HUES48 (cell line): ENCODE data around the gene CARS2.
"Not testable (repeated sequence)": the region's sequence is repeated elsewhere in the genome, so short reads cannot be mapped to it uniquely, and the experiment has no call there.

Experiments
- H3K27ac ChIP-seq: one replicate; pipeline ENCODE4 v1.7.0; 2013; ENCODE audit warnings: low read depth, low read length, inconsistent platforms
- H3K27me3 ChIP-seq: 2 replicates; pipeline ENCODE4 v1.6.1; 2013; ENCODE audit warnings: mild to moderate bottlenecking, low read length; ENCODE audit not compliant: control insufficient read depth, insufficient read depth
- H3K36me3 ChIP-seq: 2 replicates; pipeline ENCODE4 v1.6.1; 2013; ENCODE audit warnings: low read length; ENCODE audit not compliant: control insufficient read depth, insufficient read depth
- H3K4me1 ChIP-seq: 2 replicates; pipeline ENCODE4 v1.6.1; 2013; ENCODE audit warnings: mild to moderate bottlenecking, low read length; ENCODE audit not compliant: control insufficient read depth, insufficient read depth
- H3K4me3 ChIP-seq: 2 replicates; pipeline ENCODE4 v1.5.1; 2013; ENCODE audit warnings: mild to moderate bottlenecking, low read depth, low read length
- H3K9ac ChIP-seq: 2 replicates; pipeline ENCODE4 v1.6.1; 2013; ENCODE audit warnings: mild to moderate bottlenecking, low read depth, low read length, moderate library complexity
- H3K9me3 ChIP-seq: 2 replicates; pipeline ENCODE4 v1.6.1; 2013; ENCODE audit warnings: low read length; ENCODE audit not compliant: control insufficient read depth, insufficient read depth

The CARS2 gene

DNA sequence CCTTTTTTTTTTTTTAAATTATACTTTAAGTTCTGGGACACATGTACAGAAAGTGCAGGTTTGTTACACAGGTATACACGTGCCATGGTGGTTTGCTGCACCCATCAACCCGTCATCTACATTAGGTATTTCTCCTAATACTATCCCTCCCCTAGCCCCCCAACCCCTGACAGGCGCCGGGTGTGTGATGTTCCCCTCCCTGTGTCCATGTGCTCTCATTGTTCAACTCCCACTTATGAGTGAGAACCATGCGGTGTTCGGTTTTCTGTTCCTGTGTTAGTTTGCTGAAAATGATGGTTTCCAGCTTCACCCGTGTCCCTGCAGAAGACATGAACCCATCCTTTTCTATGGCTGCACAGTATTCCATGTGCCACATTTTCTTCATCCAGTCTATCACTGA is 10.1 kb downstream of the CARS2 start:
- not testable (repeated sequence) for H3K9me3 ChIP-seq, H3K4me3 ChIP-seq, H3K27ac ChIP-seq, H3K27me3 ChIP-seq, H3K9ac ChIP-seq, H3K4me1 ChIP-seq
- H3K36me3 ChIP-seq, result peaks cover 49% of the 10 kb centered on the region

DNA sequence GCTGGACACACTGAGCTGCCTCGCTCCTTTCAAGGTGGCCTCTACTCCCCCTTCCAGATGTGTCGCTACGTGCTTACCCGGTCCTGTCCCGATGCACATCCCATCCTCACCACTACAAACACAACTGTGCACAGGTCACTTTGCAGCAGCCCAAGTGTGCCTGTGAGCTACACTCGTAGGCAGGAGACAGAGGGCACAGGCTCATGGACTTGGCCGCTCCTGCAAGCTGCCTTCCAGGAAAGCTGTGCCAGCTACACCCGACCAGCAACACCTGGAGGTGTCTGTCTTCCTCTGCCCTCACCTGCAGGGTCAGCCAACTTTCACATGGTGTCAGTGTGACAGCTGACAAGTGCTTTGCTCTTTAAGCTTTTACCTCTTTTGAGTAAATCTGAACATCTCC is 15.4 kb downstream of the CARS2 start:
- Histone ChIP-seq H3K4me3 (no peak overlapping the region), H3K9me3 (no peaks in the 10 kb centered on the region), H3K27me3 (no peaks in the 10 kb centered on the region), H3K36me3 (peaks cover 39% of the 10 kb centered on the region), H3K27ac (no peak overlapping the region), H3K4me1 (no peaks in the 10 kb centered on the region), H3K9ac (no peak overlapping the region)

DNA sequence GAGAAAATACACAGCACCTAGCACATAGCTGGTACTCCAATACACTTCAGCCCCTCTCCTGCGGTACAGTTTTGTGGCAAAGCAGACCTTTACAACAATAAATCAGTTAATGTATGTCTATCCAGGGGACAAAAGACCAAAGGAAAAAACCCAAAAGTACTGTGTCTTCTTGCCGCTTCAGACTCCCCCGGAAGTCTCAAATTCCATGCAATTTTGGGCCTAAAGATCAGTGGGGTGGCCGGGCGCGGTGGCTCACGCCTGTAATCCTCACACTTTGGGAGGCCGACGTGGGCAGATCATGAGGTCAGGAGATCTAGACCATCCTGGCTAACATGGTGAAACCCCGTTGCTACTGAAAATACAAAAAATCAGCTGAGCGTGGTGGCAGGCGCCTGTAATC is 16.2 kb downstream of the CARS2 start:
- Histone ChIP-seq H3K36me3 (peaks cover 41% of the 10 kb centered on the region), H3K9me3 (no peaks in the 10 kb centered on the region), H3K27me3 (no peaks in the 10 kb centered on the region), H3K4me1 (no peaks in the 10 kb centered on the region), H3K27ac (no peak overlapping the region), H3K4me3 (no peak overlapping the region), H3K9ac (no peak overlapping the region)

DNA sequence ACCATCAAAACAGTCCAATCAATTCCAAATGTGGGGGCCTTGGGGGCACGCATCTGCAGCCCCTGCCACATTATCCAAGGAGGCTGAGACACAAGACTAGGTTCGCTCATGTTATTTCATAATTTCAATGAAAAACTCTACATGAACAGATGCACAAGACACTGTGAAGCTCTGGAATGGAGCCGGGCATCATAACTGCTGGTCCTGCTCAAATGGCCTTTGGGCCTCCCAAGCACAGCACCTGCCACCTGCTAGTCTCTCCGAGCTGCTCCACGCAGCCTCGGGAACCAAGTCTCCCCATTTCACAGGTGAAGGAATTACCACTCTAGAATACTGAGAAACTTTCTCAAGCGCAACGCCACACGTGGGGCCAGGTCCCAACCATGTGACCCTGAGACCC is 16.9 kb downstream of the CARS2 start:
- H3K4me3 ChIP-seq, result no peak overlapping the region
- H3K9me3 ChIP-seq, result no peaks in the 10 kb centered on the region
- peaks cover 43% of the 10 kb centered on the region for H3K36me3 ChIP-seq
- H3K27ac ChIP-seq, result no peak overlapping the region
- H3K4me1 ChIP-seq, result no peaks in the 10 kb centered on the region
- H3K9ac ChIP-seq, result no peak overlapping the region
- no peaks in the 10 kb centered on the region for H3K27me3 ChIP-seq

DNA sequence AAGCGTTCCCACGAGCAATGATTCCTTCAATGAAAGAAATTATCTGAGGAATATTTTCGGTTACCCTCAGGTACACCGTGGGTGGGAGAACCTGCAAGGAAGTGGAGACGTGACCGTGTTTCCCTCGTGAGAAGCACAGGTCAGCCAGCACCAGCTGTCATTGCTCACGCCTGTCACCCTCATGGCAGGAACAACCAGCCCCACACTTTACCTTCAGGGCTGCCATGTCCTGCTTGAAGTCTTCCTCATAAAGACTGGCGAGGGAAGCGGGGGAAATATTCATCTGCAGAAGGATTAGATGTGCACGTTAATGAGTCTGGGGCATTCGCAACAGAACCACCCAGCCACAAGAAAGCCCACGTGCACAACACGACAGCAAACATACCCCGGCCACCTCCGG is 18.2 kb downstream of the CARS2 start:
- H3K27me3 ChIP-seq, result no peaks in the 10 kb centered on the region
- H3K9ac ChIP-seq, result no peak overlapping the region
- no peak overlapping the region for H3K4me3 ChIP-seq
- no peaks in the 10 kb centered on the region for H3K9me3 ChIP-seq
- no peak overlapping the region for H3K27ac ChIP-seq
- no peaks in the 10 kb centered on the region for H3K4me1 ChIP-seq
- peaks cover 55% of the 10 kb centered on the region for H3K36me3 ChIP-seq

DNA sequence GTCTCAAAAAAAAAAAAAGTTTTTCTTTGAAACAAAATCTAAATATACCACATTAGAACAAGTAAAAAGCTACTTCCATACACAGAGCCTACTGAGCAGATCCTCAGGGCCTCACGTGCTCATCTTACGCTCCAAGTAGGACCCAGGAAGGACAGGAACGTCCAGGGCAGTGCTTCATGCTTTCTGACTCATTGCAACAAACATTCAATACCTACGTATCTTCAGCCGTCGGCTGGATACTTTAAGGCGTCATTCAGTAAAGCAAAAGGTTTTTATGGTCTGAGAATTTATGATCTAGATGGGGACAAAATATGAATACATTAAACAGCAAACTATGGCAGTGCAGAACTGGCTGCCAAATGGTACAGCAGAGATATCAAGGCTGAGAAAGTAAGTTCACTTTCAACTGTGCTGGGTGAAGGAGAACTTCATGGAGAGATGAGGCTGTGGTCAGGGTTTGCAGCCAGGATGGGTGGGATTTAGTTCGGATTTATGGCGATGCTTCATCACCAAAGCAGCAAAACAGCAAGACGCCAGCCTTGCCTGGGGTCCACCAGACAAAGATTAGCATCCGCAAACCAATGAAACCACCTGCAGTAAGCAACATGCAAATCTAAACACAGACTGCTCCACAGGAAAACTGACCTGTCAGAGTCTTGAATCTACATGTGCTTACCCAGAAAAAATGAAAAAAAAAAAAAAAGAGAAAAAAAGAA is 20.5 kb downstream of the CARS2 start:
- H3K9ac ChIP-seq, result no peak overlapping the region
- no peaks in the 10 kb centered on the region for H3K27me3 ChIP-seq
- H3K9me3 ChIP-seq, result no peaks in the 10 kb centered on the region
- H3K4me1 ChIP-seq, result no peaks in the 10 kb centered on the region
- no peak overlapping the region for H3K4me3 ChIP-seq
- peaks cover 73% of the 10 kb centered on the region for H3K36me3 ChIP-seq
- H3K27ac ChIP-seq, result no peak overlapping the region

DNA sequence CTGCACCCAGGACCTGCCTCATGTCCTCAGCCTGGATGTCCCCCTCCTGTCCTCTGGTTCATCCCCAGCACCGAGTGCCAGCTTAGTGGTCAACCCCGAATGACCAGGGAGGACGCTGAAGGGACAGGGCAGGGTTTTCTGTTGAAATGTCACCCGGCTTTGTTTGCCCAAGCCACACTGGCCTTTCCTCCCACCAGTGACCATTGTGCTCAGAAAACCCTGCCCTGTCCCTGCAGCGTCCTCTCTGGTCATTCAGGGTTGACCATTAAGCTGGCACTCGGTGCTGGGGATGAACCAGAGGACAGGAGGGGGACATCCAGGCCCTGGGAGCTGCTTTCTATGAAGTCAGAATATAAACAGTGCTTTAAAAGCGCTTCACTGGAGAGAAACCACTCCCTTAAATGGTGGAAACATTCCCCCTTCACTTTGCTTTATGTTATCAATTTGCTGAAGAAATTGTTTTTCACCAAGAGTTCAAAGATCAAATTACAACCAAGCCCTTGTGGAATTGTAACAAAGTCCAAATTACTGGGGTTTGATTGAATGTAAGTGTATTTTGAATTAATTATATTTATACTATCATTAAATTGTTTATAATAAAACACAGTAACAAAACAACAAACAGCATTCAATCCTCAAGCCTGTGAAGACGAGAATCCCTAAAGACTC is 21.4 kb downstream of the CARS2 start:
- Histone ChIP-seq H3K4me3 (no peak overlapping the region), H3K9ac (no peak overlapping the region), H3K27ac (no peak overlapping the region), H3K27me3 (no peaks in the 10 kb centered on the region), H3K9me3 (no peaks in the 10 kb centered on the region), H3K4me1 (no peaks in the 10 kb centered on the region), H3K36me3 (peaks cover 73% of the 10 kb centered on the region)

DNA sequence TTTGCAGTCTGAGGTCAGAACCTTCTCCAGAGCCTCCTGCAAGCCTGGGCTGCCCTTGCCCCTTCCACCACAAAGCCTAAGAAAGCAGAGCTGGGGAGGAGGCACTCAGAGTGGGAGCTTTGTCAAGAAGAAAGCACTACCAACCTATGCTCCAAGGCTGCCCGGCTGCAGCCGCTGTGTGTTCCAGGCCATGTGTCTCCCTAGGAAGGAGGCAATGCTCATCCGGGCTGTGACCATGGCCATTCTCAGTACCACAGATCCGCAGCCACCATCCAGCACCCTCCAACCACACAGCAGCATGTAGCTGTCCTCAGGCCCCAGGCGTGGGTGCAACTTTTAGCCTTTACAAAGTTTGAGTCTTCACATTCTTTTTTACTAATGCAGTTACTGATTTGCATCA is 22.0 kb downstream of the CARS2 start:
- Histone ChIP-seq H3K4me1 (no peaks in the 10 kb centered on the region), H3K36me3 (peaks cover 73% of the 10 kb centered on the region), H3K9me3 (no peaks in the 10 kb centered on the region), H3K27me3 (no peaks in the 10 kb centered on the region), H3K27ac (no peak overlapping the region), H3K4me3 (no peak overlapping the region), H3K9ac (no peak overlapping the region)

DNA sequence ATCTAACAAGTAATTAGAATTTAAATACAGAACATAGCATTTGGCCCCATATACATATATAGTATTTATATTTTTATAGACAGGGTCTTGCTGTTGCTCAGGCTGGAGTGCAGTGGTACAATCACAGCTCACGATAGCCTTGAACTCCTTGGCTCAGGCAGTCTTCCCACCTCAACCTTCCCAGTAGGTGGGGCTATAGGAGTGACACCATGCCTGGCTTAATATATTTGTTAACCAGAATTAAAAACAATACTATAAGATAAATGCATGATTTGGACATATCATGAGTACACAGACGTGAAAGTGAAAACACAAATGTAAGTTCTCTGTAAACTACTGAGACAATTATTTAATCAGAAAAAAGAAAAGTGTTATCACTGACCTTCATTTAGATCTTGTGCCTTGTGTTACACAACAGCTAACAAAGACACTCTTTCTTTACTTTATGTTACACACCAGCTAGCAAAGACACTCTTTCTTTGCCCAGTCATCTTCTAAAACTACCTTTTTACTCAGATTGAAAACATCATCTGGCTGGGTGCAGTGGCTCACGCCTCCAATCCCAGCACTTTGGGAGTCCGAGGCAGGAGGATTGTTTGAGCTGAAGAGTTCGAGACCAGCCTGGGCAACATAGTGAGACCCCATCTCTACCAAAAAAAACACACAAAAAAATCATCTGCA is 22.6 kb downstream of the CARS2 start:
- H3K9me3 ChIP-seq, result no peaks in the 10 kb centered on the region
- H3K9ac ChIP-seq, result no peak overlapping the region
- no peaks in the 10 kb centered on the region for H3K27me3 ChIP-seq
- no peak overlapping the region for H3K4me3 ChIP-seq
- H3K27ac ChIP-seq, result no peak overlapping the region
- H3K36me3 ChIP-seq, result peaks cover 77% of the 10 kb centered on the region
- no peaks in the 10 kb centered on the region for H3K4me1 ChIP-seq

DNA sequence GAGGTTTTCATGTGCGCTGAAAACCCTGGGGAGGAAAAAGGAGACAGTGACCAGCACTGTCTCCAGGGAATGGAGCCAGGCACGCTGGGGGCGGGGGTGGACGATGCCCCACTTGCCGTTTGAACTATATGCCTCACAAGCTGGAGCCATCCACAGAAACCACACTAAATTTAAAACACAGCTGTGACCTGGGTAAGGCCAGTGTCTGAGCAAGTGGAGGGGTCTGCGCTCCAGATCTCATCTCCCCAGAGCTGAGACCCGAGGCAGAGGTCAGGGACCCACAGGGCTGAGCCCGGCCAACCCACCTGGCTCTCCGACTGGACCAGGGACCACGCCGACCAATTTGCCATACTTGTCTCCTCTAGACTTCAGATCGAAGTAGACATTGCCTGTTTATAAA is 23.2 kb downstream of the CARS2 start:
- no peak overlapping the region for H3K4me3 ChIP-seq
- no peaks in the 10 kb centered on the region for H3K9me3 ChIP-seq
- no peaks in the 10 kb centered on the region for H3K27me3 ChIP-seq
- H3K4me1 ChIP-seq, result no peaks in the 10 kb centered on the region
- peaks cover 74% of the 10 kb centered on the region for H3K36me3 ChIP-seq
- H3K9ac ChIP-seq, result no peak overlapping the region
- no peak overlapping the region for H3K27ac ChIP-seq

DNA sequence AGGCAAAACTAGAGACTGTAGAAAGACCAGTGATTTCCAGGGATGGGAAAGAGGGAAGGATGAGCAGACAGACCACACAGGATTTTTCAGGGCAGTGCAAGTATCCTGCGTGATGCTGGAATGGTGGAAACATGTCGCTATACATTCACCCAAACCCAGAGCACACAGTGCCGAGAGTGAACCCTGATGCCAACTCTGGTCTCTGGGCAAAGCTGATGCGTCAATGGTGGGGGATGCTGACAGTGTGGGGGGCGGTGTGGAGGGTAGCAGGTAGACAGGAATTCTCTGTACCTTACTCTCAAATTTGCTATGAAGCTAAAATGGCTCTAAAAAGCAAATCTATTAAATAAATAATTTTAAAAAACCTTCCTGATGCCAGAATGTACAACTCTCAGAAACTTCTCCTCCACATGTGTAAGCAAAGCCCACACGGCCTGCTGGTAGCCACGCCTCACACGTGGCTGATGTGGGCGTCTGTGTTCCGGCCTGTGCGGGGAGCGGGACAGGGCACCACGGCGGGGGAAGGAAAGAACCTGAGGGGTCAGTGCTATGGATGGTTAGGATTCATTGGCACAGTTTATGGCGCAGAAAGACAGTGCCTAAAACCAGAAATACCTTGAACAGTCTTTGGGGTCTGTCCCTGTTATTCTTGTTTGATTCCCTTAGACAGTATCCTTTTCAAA is 23.9 kb downstream of the CARS2 start:
- Histone ChIP-seq H3K9ac (no peak overlapping the region), H3K36me3 (peaks cover 70% of the 10 kb centered on the region), H3K4me1 (no peaks in the 10 kb centered on the region), H3K9me3 (no peaks in the 10 kb centered on the region), H3K27ac (no peak overlapping the region), H3K27me3 (no peaks in the 10 kb centered on the region), H3K4me3 (no peak overlapping the region)
